NT2/D1 (cell line): ENCODE data around the gene ALMS1.

Experiments
- SUZ12 ChIP-seq: IDR thresholded peaks from 2 replicates; pipeline ENCODE4 v1.6.1; 2011; ENCODE audit not compliant: insufficient read length, insufficient read depth; ENCODE audit errors: extremely low read depth
- YY1 ChIP-seq: IDR thresholded peaks from 2 replicates; pipeline ENCODE4 v1.6.1; 2011; ENCODE audit not compliant: insufficient read length, insufficient read depth
- ZNF274 ChIP-seq: IDR thresholded peaks from 2 replicates; pipeline ENCODE4 v1.6.1; 2011; ENCODE audit warnings: mild to moderate bottlenecking, low read depth, low read length

DNA sequence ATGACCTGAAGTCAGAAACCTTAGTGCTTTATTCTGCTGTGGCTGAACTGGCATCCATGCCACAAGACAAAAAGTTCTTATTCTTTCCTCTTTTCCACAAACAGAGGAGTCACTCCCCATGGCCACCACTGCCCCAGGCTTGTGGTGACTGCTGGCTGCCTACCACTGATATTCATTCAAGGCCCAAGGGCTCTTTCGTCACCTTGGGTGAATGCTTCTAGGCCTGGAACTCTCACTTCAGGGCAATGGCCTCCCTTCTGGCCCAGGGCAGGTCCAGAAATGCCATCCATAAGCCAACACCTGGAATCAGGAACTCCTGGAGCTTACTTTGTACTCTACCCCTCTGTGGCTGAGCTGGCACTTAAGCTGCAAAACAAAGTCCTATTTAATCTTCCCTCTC, 146.7 kb downstream of the ALMS1 start:
- TF ChIP-seq YY1 (no peak), ZNF274 (no peak), SUZ12 (no peak)
